HepG2 (cell line): ENCODE measurements around the gene SYNJ2. TPM values are rescaled to one million over a fixed set of nuclear protein-coding genes. Genes with fewer than 3 reads are reported as not detected.

Experiments
- ETS1 ChIP-seq: sonication (generic); formaldehyde crosslinking; IDR thresholded peaks from 2 replicates; pipeline ENCODE4 v1.4.0; 2020; ENCODE audit warnings: missing genetic modification reagents
- GABPB1 ChIP-seq: IDR thresholded peaks from 2 replicates; pipeline ENCODE4 v1.6.1; 2016; ENCODE audit warnings: mild to moderate bottlenecking, missing genetic modification reagents, moderate library complexity, missing compliant biosample characterization
- KDM3A ChIP-seq: IDR thresholded peaks from 2 replicates; pipeline ENCODE4 v1.6.1; 2018; ENCODE audit warnings: low read depth, missing compliant biosample characterization
- MED8 ChIP-seq: sonication (generic); formaldehyde crosslinking; IDR thresholded peaks from 2 replicates; pipeline ENCODE4 v1.8.1; 2023; ENCODE audit warnings: mild to moderate bottlenecking, missing genetic modification reagents; ENCODE audit not compliant: insufficient replicate concordance
- MXD4 ChIP-seq: IDR thresholded peaks from 2 replicates; pipeline ENCODE4 v1.6.1; 2016; ENCODE audit warnings: mild to moderate bottlenecking, missing biosample characterization, missing genetic modification reagents
- THAP7 ChIP-seq: sonication (generic); formaldehyde crosslinking; IDR thresholded peaks from 2 replicates; pipeline ENCODE4 v1.8.1; 2023; ENCODE audit warnings: mild to moderate bottlenecking, missing genetic modification reagents
- ZBTB14 ChIP-seq: sonication (generic); formaldehyde crosslinking; IDR thresholded peaks from 2 replicates; pipeline ENCODE4 v1.4.0; 2020; ENCODE audit warnings: missing genetic modification reagents
- ZBTB7A ChIP-seq: sonication (generic); formaldehyde crosslinking; IDR thresholded peaks from 2 replicates; pipeline ENCODE4 v1.8.0; 2022; ENCODE audit warnings: mild to moderate bottlenecking, missing genetic modification reagents
- ZFP62 ChIP-seq: sonication (generic); formaldehyde crosslinking; IDR thresholded peaks from 2 replicates; pipeline ENCODE4 v1.4.0; 2020; ENCODE audit warnings: missing genetic modification reagents
- ZMYM3 ChIP-seq: sonication (generic); formaldehyde crosslinking; IDR thresholded peaks from 2 replicates; pipeline ENCODE4 v1.5.1; 2020; ENCODE audit warnings: mild to moderate bottlenecking, missing genetic modification reagents
- ZNF317 ChIP-seq: sonication (generic); formaldehyde crosslinking; IDR thresholded peaks from 2 replicates; pipeline ENCODE4 v1.5.0; 2020; ENCODE audit warnings: mild to moderate bottlenecking, missing genetic modification reagents
- ZNF333 ChIP-seq: sonication (generic); formaldehyde crosslinking; IDR thresholded peaks from 2 replicates; pipeline ENCODE4 v1.4.0; 2020; ENCODE audit warnings: mild to moderate bottlenecking, missing genetic modification reagents, borderline replicate concordance
- ZNF709 ChIP-seq: sonication (generic); formaldehyde crosslinking; IDR thresholded peaks from 2 replicates; pipeline ENCODE4 v1.5.0; 2020; ENCODE audit warnings: mild to moderate bottlenecking, missing genetic modification reagents
- ZNF761 ChIP-seq: sonication (generic); formaldehyde crosslinking; conservative IDR thresholded peaks from 2 replicates; pipeline ENCODE4 v1.4.0; 2020; ENCODE audit warnings: mild to moderate bottlenecking, missing genetic modification reagents
- polyA plus RNA-seq, 8 experiments: library from polyadenylated mRNA; depleted of rRNA in 3 of 8; stranded (reverse) in 7 of 8; unstranded in 1 of 8; fragments of >200 nt; fragmentation: Illumina TruSeq in 4 of 8; extraction: Trizol in 4 of 8; gene quantifications; 2 replicates each; pipeline versions ENCODE4 v1.2.1 to v1.2.3, GENCODE V29; 2011 to 2016; ENCODE audit warnings: low read depth in 4 of 8, missing spikeins in 1 of 8, mixed read lengths in 1 of 8; ENCODE audit not compliant: insufficient read depth in 1 of 8
- total RNA-seq, 5 experiments: library from RNA; depleted of rRNA; stranded (reverse); fragments of >200 nt; fragmentation: Illumina TruSeq; extraction: Trizol; gene quantifications; 2 replicates each; pipeline ENCODE4 v1.2.3, GENCODE V29; 2016; ENCODE audit warnings: low read depth in 1 of 5
- TF ChIP-seq, protein P1 (sequence below): sonication (generic); formaldehyde crosslinking; IDR thresholded peaks from 2 replicates; pipeline ENCODE4 v1.4.0; 2020; ENCODE audit warnings: missing genetic modification reagents, borderline replicate concordance
- TF ChIP-seq, protein P2 (sequence below): sonication (generic); formaldehyde crosslinking; IDR thresholded peaks from 2 replicates; pipeline ENCODE4 v1.8.0; 2022; ENCODE audit warnings: missing genetic modification reagents, low read depth, mild to moderate bottlenecking, borderline replicate concordance
- TF ChIP-seq, protein P3 (sequence below): sonication (generic); formaldehyde crosslinking; IDR thresholded peaks from 2 replicates; pipeline ENCODE4 v1.4.0; 2020; ENCODE audit warnings: missing genetic modification reagents; ENCODE audit errors: not compliant biosample characterization
- TF ChIP-seq, protein P4 (sequence below): sonication (generic); formaldehyde crosslinking; IDR thresholded peaks from 2 replicates; pipeline ENCODE4 v1.5.0; 2020; ENCODE audit warnings: missing genetic modification reagents, mild to moderate bottlenecking, borderline replicate concordance
- TF ChIP-seq, protein P5 (sequence below): sonication (generic); formaldehyde crosslinking; IDR thresholded peaks from 2 replicates; pipeline ENCODE4 v1.4.0; 2020; ENCODE audit warnings: missing genetic modification reagents, borderline replicate concordance

The SYNJ2 gene
- total and polyA plus RNA-seq, 2 of the 13 experiments (the other 11 are each of a cell fraction or from before 2014, with no cell fraction given) = 39.1 to 57.6 TPM

- TF ChIP-seq THAP7 (CRISPR knock-in tag) = no peak
- no peak for TF ChIP-seq MED8 (CRISPR knock-in tag)
- TF ChIP-seq, protein P1, sequence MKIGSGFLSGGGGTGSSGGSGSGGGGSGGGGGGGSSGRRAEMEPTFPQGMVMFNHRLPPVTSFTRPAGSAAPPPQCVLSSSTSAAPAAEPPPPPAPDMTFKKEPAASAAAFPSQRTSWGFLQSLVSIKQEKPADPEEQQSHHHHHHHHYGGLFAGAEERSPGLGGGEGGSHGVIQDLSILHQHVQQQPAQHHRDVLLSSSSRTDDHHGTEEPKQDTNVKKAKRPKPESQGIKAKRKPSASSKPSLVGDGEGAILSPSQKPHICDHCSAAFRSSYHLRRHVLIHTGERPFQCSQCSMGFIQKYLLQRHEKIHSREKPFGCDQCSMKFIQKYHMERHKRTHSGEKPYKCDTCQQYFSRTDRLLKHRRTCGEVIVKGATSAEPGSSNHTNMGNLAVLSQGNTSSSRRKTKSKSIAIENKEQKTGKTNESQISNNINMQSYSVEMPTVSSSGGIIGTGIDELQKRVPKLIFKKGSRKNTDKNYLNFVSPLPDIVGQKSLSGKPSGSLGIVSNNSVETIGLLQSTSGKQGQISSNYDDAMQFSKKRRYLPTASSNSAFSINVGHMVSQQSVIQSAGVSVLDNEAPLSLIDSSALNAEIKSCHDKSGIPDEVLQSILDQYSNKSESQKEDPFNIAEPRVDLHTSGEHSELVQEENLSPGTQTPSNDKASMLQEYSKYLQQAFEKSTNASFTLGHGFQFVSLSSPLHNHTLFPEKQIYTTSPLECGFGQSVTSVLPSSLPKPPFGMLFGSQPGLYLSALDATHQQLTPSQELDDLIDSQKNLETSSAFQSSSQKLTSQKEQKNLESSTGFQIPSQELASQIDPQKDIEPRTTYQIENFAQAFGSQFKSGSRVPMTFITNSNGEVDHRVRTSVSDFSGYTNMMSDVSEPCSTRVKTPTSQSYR = no peak
- TF ChIP-seq GABPB1 = no peak; the same call in none of the 2 replicates
- no peak for TF ChIP-seq ZMYM3 (CRISPR knock-in tag)
- TF ChIP-seq, protein P2, sequence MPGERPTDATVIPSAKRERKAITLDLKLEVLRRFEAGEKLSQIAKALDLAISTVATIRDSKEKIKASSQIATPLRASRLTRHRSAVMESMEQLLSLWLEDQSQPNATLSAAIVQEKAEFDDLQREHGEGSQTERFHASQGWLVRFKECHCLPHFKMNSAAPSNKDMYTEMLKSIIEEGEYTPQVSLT (CRISPR knock-in tag) = no peak
- TF ChIP-seq ZNF333 (CRISPR knock-in tag) = no peak
- TF ChIP-seq, protein P3, sequence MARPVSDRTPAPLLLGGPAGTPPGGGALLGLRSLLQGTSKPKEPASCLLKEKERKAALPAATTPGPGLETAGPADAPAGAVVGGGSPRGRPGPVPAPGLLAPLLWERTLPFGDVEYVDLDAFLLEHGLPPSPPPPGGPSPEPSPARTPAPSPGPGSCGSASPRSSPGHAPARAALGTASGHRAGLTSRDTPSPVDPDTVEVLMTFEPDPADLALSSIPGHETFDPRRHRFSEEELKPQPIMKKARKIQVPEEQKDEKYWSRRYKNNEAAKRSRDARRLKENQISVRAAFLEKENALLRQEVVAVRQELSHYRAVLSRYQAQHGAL = no peak
- no peak for TF ChIP-seq MXD4 (CRISPR knock-in tag)
- TF ChIP-seq, protein P4, sequence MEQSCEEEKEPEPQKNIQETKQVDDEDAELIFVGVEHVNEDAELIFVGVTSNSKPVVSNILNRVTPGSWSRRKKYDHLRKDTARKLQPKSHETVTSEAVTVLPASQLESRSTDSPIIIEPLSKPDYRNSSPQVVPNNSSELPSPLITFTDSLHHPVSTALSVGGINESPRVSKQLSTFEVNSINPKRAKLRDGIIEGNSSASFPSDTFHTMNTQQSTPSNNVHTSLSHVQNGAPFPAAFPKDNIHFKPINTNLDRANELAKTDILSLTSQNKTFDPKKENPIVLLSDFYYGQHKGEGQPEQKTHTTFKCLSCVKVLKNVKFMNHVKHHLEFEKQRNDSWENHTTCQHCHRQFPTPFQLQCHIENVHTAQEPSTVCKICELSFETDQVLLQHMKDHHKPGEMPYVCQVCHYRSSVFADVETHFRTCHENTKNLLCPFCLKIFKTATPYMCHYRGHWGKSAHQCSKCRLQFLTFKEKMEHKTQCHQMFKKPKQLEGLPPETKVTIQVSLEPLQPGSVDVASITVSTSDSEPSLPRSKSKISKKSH (CRISPR knock-in tag) = no peak; the same call in 1 of the 2 replicates
- TF ChIP-seq ZNF317 (CRISPR knock-in tag) = no peak
- no peak for TF ChIP-seq ETS1 (CRISPR knock-in tag)
- TF ChIP-seq, protein P5, sequence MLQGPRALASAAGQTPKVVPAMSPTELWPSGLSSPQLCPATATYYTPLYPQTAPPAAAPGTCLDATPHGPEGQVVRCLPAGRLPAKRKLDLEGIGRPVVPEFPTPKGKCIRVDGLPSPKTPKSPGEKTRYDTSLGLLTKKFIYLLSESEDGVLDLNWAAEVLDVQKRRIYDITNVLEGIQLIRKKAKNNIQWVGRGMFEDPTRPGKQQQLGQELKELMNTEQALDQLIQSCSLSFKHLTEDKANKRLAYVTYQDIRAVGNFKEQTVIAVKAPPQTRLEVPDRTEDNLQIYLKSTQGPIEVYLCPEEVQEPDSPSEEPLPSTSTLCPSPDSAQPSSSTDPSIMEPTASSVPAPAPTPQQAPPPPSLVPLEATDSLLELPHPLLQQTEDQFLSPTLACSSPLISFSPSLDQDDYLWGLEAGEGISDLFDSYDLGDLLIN (CRISPR knock-in tag) = no peak
- TF ChIP-seq ZFP62 (CRISPR knock-in tag) = no peak
- no peak for TF ChIP-seq KDM3A (CRISPR knock-in tag)
- no peak for TF ChIP-seq ZBTB7A (CRISPR knock-in tag)
- no peak for TF ChIP-seq ZNF709 (CRISPR knock-in tag)
- no peak for TF ChIP-seq ZBTB14 (CRISPR knock-in tag)
- 0 out of 2 replicates have a peak, but pooled peaks have one; percentile 9 for TF ChIP-seq ZNF761 (CRISPR knock-in tag)
These were observed 57.9 kb downstream of the SYNJ2 start (continued) for GRCh38 chr6:158039571-158040050.
